OCI-M2 (cell line): Measurements from ENCODE around the gene QPRT.
"Not testable (repeated sequence)": the region's sequence is repeated elsewhere in the genome, so short reads cannot be mapped to it uniquely, and the experiment has no call there.

Experiments
- DNase-seq: peaks from one replicate; lab custom pipeline; 2025; ENCODE audit not compliant: unreplicated experiment; lab: John Stamatoyannopoulos, UW

The QPRT gene

DNA sequence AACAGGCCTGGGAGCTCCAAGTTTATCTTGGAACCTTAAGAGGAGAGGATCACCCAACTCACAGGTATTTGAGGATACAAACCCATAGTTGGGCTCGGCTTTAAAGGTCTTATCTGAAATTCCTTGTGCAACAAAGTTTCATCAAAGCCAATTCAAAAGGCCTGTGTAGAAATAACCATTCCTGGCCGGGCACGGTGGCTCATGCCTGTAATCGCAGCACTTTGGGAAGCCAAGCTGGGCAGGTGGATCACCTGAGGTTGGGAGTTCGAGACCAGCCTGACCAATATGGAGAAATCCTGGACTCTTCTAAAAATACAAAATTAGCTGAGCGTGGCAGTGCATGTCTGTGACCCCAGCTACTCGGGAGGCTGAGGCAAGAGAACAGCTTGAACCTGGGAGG, 38.1 kb downstream of the QPRT start:
- no peak for DNase-seq

- no peak for DNase-seq
These were observed 40.1 kb downstream of the QPRT start for GRCh38 chr16:29719063-29719462.

GRCh38 chr16:29720703-29721102, 41.7 kb downstream of the QPRT start:
- DNase-seq: no peak

DNA sequence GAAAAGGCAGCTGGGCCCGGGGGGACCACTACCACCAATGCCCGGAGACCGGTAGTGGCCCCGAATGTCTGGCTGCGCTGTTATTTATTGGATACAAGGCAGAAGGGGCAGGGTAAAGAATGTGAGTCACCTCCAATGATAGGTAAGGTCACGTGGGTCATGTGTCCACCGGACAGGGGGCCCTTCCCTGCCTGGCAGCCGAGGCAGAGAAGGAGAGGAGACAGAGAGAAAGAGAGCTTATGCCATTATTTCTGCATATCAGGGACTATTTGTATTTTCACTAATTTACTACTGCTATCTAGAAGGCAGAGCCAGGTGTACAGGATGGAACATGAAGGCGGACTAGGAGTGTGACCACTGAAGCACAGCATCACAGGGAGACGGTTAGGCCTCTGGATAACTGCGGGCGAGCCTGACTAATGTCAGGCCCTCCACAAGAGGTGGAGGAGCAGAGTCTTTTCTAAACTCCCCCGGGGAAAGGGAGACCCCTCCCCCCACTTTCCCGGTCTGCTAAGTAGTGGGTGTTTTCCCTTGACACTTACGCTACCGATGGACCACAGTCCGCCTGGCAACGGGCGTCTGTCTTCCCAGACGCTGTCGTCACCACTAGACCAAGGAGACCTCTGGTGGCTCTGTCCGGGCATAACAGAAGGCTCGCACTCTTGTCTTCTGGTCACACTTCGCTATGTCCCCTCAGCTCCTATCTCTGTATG, 42.3 kb downstream of the QPRT start:
- peak; percentile 58 for DNase-seq

- no peak for DNase-seq
These were observed 47.9 kb downstream of the QPRT start for GRCh38 chr16:29726845-29727377.

GRCh38 chr16:29727452-29727851, 48.5 kb downstream of the QPRT start:
- no peak for DNase-seq

DNA sequence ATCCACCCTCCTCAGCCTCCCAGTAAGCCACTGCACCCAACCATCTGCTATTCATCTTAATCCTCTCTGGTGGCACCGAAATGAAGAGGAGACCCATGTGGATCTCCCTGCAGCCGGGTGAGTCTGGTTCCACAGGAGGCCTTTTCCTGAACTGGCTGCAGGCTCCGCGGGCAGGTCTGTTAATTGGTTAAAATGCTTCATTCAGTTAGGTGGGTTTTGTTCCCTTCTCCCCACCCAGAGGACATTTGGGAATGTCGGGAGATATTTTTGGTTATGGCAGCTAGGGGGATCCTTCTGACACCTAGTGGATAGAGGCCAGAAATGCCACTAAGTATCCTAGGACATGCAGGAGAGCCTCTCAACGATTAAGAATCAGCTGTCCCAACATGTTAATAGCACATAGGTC, 50.1 kb downstream of the QPRT start:
- DNase-seq: no peak

- no peak for DNase-seq
These were observed 51.7 kb downstream of the QPRT start for GRCh38 chr16:29730649-29731048.

DNA sequence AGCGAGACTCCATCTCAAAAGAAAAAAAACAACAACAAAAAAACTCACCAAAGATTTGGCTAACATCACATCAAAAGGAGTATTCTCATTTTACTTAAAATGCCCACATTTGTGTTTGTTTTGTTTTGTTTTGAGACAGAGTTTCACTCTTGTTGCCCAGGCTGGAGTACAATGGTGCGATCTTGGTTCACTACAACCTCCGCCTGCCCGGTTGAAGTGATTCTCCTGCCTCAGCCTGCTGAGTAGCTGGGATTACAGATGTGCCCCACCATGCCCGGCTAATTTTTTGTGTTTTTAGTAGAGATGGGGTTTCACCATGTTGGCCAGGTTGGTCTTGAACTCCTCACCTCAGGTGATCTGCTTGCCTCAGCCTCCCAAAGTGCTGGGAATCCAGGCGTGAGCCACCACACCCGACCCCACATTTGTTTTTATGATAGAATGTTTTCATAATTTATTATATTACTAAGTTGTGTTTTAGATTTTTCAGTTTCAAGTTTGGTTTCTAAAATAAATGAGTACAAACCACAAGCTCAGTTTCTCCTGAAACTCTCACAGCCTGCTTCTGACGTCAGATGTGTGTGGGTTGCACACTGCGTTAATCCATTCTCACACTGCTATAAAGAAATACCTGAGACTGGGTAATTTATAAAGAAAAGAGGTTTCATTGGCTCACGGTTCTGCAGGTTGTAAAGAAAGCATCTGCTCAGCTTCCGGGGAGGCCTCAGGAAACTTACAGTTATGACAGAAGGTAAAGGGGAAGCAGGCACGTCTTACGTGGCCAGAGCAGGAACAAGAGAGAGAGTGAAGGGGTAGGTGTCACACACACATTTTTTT, 53.0 kb downstream of the QPRT start:
- not testable (repeated sequence) for DNase-seq

DNA sequence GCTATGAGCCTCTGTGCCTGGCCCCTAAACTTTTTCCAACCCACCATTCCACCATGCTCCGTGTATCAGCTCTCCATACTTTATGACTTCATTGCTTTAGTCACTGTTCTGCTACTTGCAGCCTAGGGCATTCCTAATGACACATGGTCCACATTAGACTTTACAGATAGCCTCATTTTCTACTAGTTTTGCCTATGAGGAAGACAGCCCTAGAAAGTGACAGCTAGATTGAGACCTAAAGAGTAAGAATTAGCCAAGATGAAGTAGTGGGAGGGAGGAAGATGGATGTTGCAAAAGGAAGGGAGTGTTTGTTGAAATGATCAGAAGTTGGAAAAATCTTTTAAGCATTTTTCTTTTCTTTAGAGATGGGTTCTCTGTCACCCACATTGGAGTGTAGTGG, 55.8 kb downstream of the QPRT start:
- DNase-seq: no peak

DNA sequence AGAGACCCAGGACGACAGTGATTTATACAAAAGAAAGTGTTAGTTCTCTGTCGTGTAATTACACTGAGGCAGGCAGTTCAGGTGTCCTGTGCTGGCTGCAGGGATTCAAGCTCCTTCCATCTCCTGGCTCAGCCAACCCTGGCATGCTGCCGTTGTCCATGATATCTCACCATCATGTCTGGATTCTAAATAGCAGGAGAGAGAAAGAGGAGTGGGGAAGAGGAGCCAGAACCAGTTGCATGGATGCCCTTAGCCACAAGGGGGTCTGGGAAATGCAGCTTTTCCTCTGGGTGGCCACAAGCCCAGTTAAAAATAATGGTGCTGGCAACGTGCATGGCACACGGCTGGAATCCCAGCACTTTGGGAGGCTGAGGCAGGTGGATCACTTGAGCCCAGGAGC, 57.1 kb downstream of the QPRT start:
- DNase-seq: no peak

DNA sequence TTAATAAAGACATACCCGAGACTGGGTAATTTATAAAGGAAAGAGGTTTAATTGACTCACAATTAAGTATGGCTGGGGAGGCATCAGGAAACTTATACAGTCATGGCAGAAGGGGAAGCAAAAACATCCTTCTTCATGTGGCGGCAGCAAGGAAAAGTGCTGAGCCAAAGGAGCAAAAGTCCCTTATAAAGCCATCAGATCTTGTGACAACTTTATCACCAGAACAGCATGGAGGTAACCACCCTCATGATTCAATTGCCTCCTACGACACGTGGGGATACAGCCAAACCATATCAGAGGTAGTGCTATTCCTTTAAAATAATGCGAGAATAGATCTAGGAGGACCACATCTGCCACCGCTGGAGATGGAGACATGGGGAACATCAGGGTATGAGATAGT, 57.8 kb downstream of the QPRT start:
- DNase-seq: no peak

DNA sequence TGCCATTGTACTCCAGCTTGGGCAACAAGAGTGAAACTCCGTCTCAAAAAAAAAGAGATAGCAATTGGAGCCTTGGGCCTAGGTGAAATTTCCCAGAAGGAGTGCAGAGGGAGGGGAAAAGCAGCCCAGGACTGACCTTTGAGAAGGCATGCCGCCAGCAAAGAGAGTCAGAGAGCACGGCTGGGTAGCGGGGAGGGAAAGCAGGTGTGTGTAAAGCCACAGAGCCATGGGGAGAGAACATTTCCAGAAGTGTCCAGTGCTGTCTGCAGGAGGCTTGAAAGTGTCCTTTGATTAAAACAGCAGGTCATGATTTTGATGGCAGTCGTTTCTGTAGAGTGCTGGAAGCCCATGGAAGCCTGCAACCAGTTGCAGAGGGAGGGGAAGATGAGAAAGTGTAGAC, 58.7 kb downstream of the QPRT start:
- DNase-seq: no peak

DNA sequence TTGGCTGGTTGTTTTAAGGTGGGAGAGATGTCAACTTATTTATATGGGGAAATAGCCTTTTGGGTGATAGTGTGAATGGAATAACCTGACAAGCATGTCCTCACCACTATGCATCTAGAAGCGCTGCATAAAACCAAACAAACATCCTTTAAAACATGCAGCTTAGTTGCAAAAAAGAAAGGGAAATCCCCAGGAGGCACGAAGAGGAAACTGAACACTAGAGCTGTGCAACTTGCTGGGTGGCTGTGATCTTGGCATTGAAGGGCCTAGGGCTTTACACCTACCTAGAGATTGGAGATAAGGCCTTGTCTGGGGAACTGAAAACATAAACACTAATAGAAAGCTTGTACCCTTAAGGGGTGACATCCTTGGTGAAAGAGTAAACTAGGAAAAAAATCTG, 59.5 kb downstream of the QPRT start:
- DNase-seq: no peak

GRCh38 chr16:29739927-29740629, 61.1 kb downstream of the QPRT start:
- DNase-seq: not testable (repeated sequence)

GRCh38 chr16:29740630-29741015, 61.6 kb downstream of the QPRT start:
- not testable (repeated sequence) for DNase-seq

- no peak for DNase-seq
These were observed 63.8 kb downstream of the QPRT start for GRCh38 chr16:29742683-29743275.

DNA sequence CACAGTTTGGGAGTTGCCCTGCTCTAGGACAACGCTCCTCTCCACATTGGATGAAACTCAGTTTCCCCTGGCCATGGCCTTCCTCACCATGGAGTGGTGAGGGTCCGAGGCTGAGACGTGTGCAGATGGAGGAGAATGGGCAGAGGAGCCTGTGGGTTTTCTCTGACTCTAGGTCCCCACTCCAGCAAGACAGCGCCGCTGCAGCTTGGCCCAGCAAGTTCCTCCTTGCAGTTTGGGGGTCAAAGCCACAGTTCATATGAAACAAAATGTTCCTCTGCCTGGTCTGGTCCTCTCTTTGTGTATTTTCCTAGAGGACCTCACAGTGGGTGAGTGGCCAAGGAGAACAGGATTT, 64.5 kb downstream of the QPRT start:
- no peak for DNase-seq

DNA sequence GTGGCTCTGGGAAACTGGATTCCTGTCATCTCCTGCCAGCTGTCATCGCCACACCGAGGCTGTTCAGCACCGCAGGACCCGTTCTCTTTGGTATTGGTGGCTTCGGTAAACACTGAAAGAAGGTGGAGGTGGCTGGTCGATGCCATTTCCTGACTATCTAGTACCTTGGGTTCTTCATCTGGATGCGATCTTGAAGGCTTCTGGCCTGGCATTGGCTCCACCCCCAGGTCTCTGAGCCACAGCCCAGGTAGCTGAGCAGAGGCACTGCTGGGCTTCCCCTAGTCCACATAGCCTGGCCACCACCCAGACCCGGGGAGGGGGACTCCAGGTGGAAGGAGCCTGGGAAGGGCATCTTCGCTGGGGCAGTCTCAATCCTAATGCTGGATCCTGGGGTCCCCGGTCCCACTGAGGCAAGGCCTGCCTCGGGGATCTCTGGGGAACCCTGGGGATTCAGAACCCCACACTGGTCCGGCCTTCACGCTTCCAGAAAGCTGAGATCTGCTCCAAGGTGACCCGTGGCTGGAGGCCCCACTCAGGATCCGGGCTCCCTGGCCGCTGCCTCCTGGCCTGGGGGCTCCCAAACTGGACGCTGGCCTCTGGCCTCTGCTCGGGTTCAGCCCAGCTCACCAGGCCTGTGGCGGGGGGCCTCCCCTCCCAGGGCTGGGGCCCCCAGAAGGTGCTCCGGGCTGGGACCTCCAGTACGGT, 65.0 kb downstream of the QPRT start:
- no peak for DNase-seq

GRCh38 chr16:29744541-29745101, 65.6 kb downstream of the QPRT start:
- DNase-seq: no peak
